Activated B cell treated with CpG ODN at 0.5 μM for 24 hours (primary cell): ENCODE data around the gene DTNA. TPM values are rescaled to one million over a fixed set of nuclear protein-coding genes. Genes with fewer than 3 reads are reported as not detected.

Experiments used
- ATAC-seq: fragments of 200-7000 bp; cut with Tn5 transposase; one replicate; pipeline ENCODE4 v1.10.0; 2021; ENCODE audit warnings: low read depth, mild to moderate bottlenecking, moderate library complexity
- CTCF ChIA-PET: fragments of 350-600 bp; sonication (Branson Sonifier 250); formaldehyde crosslinking; loops from one replicate; lab custom pipeline; 2021; ENCODE audit warnings: antibody characterized with exemption; lab: Charles Lee
- POLR2A ChIA-PET: fragments of 350-600 bp; sonication (Branson Sonifier 250); formaldehyde crosslinking; loops from one replicate; lab custom pipeline; 2021; ENCODE audit warnings: antibody characterized with exemption; lab: Charles Lee
- DNase-seq: peaks from one replicate; pipeline ENCODE4 v3.0.0; 2022
- H3K27ac Mint-ChIP-seq: one replicate; pipeline ENCODE4 v1.8.0; 2020; ENCODE audit warnings: mixed read lengths
- H3K27me3 Mint-ChIP-seq: one replicate; pipeline ENCODE4 v1.8.0; 2021; ENCODE audit warnings: mixed read lengths
- H3K36me3 Mint-ChIP-seq: one replicate; pipeline ENCODE4 v1.8.0; 2021; ENCODE audit warnings: low read depth, mixed read lengths
- H3K4me1 Mint-ChIP-seq: one replicate; pipeline ENCODE4 v1.8.0; 2021; ENCODE audit warnings: mixed read lengths
- H3K4me3 Mint-ChIP-seq: one replicate; pipeline ENCODE4 v1.8.0; 2020; ENCODE audit warnings: mild to moderate bottlenecking, mixed read lengths
- H3K9me3 Mint-ChIP-seq: one replicate; pipeline ENCODE4 v1.8.0; 2020; ENCODE audit warnings: mixed read lengths
- intact Hi-C: fragments of 100-400 bp; cut with micrococcal nuclease; formaldehyde crosslinking; loops from one replicate; pipeline ENCODE4 v1.15.1; 2024
- total RNA-seq: library from RNA; stranded (reverse); gene quantifications from 2 replicates; pipeline ENCODE4 v1.2.3, GENCODE V29; 2022
- TF ChIP-seq, protein P1 (sequence below): fragments of 200-600 bp; IDR thresholded peaks from one replicate; pipeline ENCODE4 v1.8.0; 2022; ENCODE audit warnings: antibody characterized with exemption, mild to moderate bottlenecking

The DTNA gene
- total RNA-seq, 1 donor from 2014 or later = not detected

DNA sequence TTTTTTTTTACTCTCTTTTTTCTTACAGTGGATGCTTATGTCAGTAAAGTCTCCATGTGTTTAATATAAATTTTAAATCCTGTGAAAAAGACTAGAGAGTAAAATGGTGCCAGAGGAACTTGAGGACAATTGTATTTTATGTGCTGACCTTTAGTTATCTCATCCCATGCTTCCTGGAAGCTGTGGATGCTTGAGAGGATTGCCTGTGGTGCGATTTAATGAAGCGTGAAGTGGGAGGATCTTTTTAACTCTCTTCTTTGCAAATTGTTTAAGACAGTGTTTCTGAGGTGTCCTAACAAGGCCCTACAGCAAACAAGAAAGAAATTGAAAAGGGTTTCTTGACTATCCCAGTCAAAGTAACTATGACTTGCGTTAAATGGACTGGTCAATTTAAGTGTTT lies 84.2 kb downstream of the DTNA start:
- ATAC-seq (no peak), DNase-seq (no peak)
- peaks cover 7% of the 10 kb centered on the region for H3K9me3 Mint-ChIP-seq
- no peaks in the 10 kb centered on the region for H3K27me3 Mint-ChIP-seq
- no peak overlapping the region for H3K4me3 Mint-ChIP-seq
- no peak overlapping the region for H3K27ac Mint-ChIP-seq
- POLR2A ChIA-PET = no interaction called here
- CTCF ChIA-PET = no interaction called here
- H3K4me1 Mint-ChIP-seq = no peaks in the 10 kb centered on the region
- TF ChIP-seq, protein P1, sequence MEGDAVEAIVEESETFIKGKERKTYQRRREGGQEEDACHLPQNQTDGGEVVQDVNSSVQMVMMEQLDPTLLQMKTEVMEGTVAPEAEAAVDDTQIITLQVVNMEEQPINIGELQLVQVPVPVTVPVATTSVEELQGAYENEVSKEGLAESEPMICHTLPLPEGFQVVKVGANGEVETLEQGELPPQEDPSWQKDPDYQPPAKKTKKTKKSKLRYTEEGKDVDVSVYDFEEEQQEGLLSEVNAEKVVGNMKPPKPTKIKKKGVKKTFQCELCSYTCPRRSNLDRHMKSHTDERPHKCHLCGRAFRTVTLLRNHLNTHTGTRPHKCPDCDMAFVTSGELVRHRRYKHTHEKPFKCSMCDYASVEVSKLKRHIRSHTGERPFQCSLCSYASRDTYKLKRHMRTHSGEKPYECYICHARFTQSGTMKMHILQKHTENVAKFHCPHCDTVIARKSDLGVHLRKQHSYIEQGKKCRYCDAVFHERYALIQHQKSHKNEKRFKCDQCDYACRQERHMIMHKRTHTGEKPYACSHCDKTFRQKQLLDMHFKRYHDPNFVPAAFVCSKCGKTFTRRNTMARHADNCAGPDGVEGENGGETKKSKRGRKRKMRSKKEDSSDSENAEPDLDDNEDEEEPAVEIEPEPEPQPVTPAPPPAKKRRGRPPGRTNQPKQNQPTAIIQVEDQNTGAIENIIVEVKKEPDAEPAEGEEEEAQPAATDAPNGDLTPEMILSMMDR = no peak
- H3K36me3 Mint-ChIP-seq = no peaks in the 10 kb centered on the region
- intact Hi-C loops = no loop called here

DNA sequence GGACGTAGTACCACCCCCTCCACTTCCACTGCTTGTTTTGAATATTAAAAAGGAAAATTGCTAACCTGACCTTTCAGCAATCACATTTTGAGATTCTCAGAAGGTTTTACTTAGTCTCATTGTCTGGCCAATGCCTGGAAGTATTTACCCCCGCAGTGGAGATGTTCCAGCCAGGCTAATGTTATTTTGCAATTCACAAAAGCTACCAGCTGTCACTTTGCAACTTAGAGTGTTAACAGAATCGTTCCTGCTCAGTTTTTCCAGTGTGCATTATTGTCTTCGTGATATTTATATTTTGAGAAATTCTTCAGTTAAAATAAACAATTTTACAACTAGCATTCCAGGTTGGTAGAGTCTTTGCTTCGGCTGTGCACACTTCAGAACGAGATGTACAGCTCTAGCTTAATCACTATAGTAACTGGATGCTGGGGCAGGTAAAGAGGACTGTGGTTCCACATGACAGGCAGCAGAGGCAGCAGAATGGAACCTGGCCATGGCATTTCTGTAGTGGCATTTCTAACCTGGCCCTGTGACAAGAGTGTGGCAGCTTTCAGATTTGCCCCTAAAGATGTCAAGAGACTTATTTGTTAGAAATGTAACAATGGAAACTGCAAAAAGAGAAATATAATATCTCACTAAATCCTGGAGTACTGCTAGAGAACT lies 85.1 kb downstream of the DTNA start:
- no peak for ATAC-seq
- Mint-ChIP-seq H3K36me3 (no peaks in the 10 kb centered on the region), H3K27me3 (no peaks in the 10 kb centered on the region), H3K4me3 (no peak overlapping the region), H3K27ac (no peak overlapping the region), H3K4me1 (no peaks in the 10 kb centered on the region), H3K9me3 (peaks cover 7% of the 10 kb centered on the region)
- intact Hi-C loops = no loop called here
- ChIA-PET POLR2A (no interaction called here), CTCF (no interaction called here)
- TF ChIP-seq, protein P1 = no peak
- DNase-seq = no peak

DNA sequence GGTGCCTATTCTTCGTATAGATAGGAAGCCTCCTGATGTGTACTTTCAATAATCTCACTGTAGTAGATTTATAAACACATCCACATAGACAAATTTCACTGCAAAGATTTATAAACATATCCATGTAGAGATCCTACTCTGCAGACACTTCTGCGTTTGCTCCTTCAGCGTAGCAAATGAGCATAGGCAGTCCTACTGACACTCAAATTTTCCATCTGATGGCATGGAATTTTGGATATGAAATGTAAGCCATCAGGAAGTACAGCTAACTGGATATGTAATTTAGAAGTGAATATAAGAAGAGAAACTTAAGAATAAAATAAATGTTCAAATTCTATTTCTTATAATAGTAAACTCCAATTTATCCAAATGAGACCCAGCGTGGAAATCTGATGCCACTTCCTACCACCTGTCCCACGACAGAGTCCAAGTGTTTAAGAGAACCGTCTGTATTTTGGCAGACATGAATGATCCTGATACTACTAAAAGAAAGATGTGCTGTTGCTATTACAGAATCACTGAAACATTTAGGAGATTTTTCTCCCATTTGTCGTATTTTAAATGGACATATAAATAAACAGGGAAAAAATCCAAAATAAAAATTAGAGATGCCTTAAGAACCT lies 86.0 kb downstream of the DTNA start:
- intact Hi-C loops = no loop called here
- POLR2A ChIA-PET = no interaction called here
- H3K9me3 Mint-ChIP-seq = peaks cover 7% of the 10 kb centered on the region
- no peak overlapping the region for H3K27ac Mint-ChIP-seq
- TF ChIP-seq, protein P1 = no peak
- CTCF ChIA-PET = no interaction called here
- ATAC-seq = no peak
- no peaks in the 10 kb centered on the region for H3K4me1 Mint-ChIP-seq
- no peak overlapping the region for H3K4me3 Mint-ChIP-seq
- H3K36me3 Mint-ChIP-seq = no peaks in the 10 kb centered on the region
- no peak for DNase-seq
- no peaks in the 10 kb centered on the region for H3K27me3 Mint-ChIP-seq

DNA sequence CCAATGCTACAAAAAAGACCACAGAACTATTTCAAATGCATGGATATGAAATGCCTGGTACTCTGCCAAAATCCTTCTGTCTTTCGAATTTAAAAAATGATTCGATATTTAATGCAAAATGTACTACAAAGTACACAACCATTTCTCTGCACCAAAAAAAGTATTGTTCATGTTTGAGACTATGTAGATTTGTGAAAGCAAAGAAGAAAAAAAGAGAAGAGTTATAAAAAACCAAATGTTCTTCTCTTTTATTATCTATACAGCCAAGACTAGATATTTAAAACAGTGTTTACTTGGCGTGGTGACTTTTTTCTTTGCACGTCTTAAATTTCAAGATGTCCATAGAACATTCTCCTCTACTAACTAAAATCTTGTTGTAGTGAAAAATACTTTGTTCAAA lies 89.2 kb downstream of the DTNA start:
- Mint-ChIP-seq H3K4me3 (no peak overlapping the region), H3K4me1 (no peaks in the 10 kb centered on the region), H3K36me3 (no peaks in the 10 kb centered on the region), H3K27ac (no peak overlapping the region), H3K9me3 (no peaks in the 10 kb centered on the region), H3K27me3 (no peaks in the 10 kb centered on the region)
- ChIA-PET POLR2A (no interaction called here), CTCF (no interaction called here)
- intact Hi-C loops = no loop called here
- DNase-seq (no peak), ATAC-seq (no peak)
- TF ChIP-seq, protein P1 = no peak

DNA sequence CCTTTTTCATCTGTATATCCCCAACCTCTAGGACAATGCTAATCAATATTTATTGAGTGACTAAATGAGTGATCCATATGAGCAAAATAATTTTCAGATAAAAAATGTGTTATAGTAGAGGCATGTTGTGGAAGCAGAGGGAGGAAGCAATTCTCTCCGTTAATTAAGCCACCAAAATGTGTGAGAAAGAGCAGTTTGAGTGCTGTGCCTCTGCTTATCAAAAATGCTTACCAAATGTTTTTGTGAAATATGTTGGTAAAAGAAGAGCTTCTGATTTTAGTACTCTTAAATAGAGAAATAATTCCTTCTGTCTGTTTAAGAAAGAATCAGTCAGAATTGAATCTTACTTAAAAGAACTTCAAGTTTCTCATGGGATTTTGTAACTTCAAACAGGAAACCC lies 90.3 kb downstream of the DTNA start:
- Mint-ChIP-seq H3K9me3 (no peaks in the 10 kb centered on the region), H3K27ac (no peak overlapping the region), H3K4me1 (no peaks in the 10 kb centered on the region), H3K36me3 (no peaks in the 10 kb centered on the region), H3K4me3 (no peak overlapping the region), H3K27me3 (no peaks in the 10 kb centered on the region)
- DNase-seq (no peak), ATAC-seq (no peak)
- CTCF ChIA-PET = no interaction called here
- intact Hi-C loops = no loop called here
- POLR2A ChIA-PET = no interaction called here
- TF ChIP-seq, protein P1 = no peak
